HEK293 (cell line): ENCODE data around the gene MLXIPL.
A peak's percentile ranks its signal among the peaks of the same experiment; 100 is the strongest.

Experiments used
- BCL11A ChIP-seq: fragments of 450-650 bp; formaldehyde crosslinking; IDR thresholded peaks from 2 replicates; pipeline ENCODE4 v1.5.1; 2016; ENCODE audit warnings: low read depth, missing biosample characterization, missing genetic modification characterization
- CTCF ChIP-seq: fragments of 450-650 bp; formaldehyde crosslinking; IDR thresholded peaks from 2 replicates; pipeline ENCODE4 v1.5.1; 2016; ENCODE audit warnings: missing biosample characterization, missing genetic modification characterization
- HOXA7 ChIP-seq: sonication (generic); formaldehyde crosslinking; IDR thresholded peaks from 2 replicates; pipeline ENCODE4 v1.8.1; 2022; ENCODE audit warnings: missing genetic modification reagents, borderline replicate concordance
- HOXD13 ChIP-seq: sonication (generic); formaldehyde crosslinking; IDR thresholded peaks from 2 replicates; pipeline ENCODE4 v1.8.0; 2022; ENCODE audit warnings: missing genetic modification reagents, borderline replicate concordance
- KLF10 ChIP-seq: fragments of 450-650 bp; IDR thresholded peaks from 2 replicates; pipeline ENCODE4 v1.5.1; 2018; ENCODE audit warnings: missing biosample characterization, mild to moderate bottlenecking, missing genetic modification characterization
- OSR2 ChIP-seq: fragments of 450-650 bp; formaldehyde crosslinking; IDR thresholded peaks from 2 replicates; pipeline ENCODE4 v1.5.1; 2016; ENCODE audit warnings: missing biosample characterization, missing genetic modification characterization
- TSHZ1 ChIP-seq: fragments of 450-650 bp; formaldehyde crosslinking; IDR thresholded peaks from 2 replicates; pipeline ENCODE4 v1.5.1; 2016; ENCODE audit warnings: missing biosample characterization, missing genetic modification characterization, borderline replicate concordance
- WT1 ChIP-seq: fragments of 450-650 bp; formaldehyde crosslinking; IDR thresholded peaks from 2 replicates; pipeline ENCODE4 v1.5.1; 2016; ENCODE audit warnings: missing biosample characterization, missing genetic modification characterization
- ZBTB1 ChIP-seq: fragments of 450-650 bp; formaldehyde crosslinking; IDR thresholded peaks from 2 replicates; pipeline ENCODE4 v1.5.1; 2016; ENCODE audit warnings: missing biosample characterization, missing genetic modification characterization
- ZBTB20 ChIP-seq: fragments of 450-650 bp; formaldehyde crosslinking; IDR thresholded peaks from 2 replicates; pipeline ENCODE4 v1.5.1; 2016; ENCODE audit warnings: missing biosample characterization, missing genetic modification characterization
- ZBTB26 ChIP-seq: fragments of 450-650 bp; formaldehyde crosslinking; optimal IDR thresholded peaks from 2 replicates; pipeline ENCODE3; 2016; ENCODE audit warnings: missing biosample characterization, mild to moderate bottlenecking, missing genetic modification characterization
- ZBTB48 ChIP-seq: fragments of 450-650 bp; formaldehyde crosslinking; IDR thresholded peaks from 2 replicates; pipeline ENCODE4 v1.5.1; 2016; ENCODE audit warnings: missing biosample characterization, missing genetic modification characterization
- ZBTB6 ChIP-seq: fragments of 450-650 bp; formaldehyde crosslinking; IDR thresholded peaks from 2 replicates; pipeline ENCODE4 v1.5.1; 2017; ENCODE audit warnings: missing biosample characterization, missing genetic modification characterization
- ZNF133 ChIP-seq: fragments of 450-650 bp; formaldehyde crosslinking; IDR thresholded peaks from 2 replicates; pipeline ENCODE4 v1.5.1; 2016; ENCODE audit warnings: missing biosample characterization, missing genetic modification characterization
- ZNF155 ChIP-seq: fragments of 450-650 bp; formaldehyde crosslinking; IDR thresholded peaks from 2 replicates; pipeline ENCODE4 v1.5.1; 2016; ENCODE audit warnings: missing biosample characterization, missing genetic modification characterization
- ZNF157 ChIP-seq: fragments of 450-650 bp; formaldehyde crosslinking; IDR thresholded peaks from 2 replicates; pipeline ENCODE4 v1.5.1; 2016; ENCODE audit warnings: missing biosample characterization, missing genetic modification characterization
- ZNF18 ChIP-seq: fragments of 450-650 bp; formaldehyde crosslinking; IDR thresholded peaks from 2 replicates; pipeline ENCODE4 v1.5.1; 2016; ENCODE audit warnings: missing biosample characterization, missing genetic modification characterization
- ZNF280D ChIP-seq: fragments of 450-650 bp; formaldehyde crosslinking; IDR thresholded peaks from 2 replicates; pipeline ENCODE4 v1.5.1; 2016; ENCODE audit warnings: missing biosample characterization, missing genetic modification characterization
- ZNF311 ChIP-seq: fragments of 450-650 bp; formaldehyde crosslinking; IDR thresholded peaks from 2 replicates; pipeline ENCODE4 v1.5.1; 2017; ENCODE audit warnings: missing biosample characterization, missing genetic modification characterization, borderline replicate concordance
- ZNF510 ChIP-seq: fragments of 450-650 bp; formaldehyde crosslinking; IDR thresholded peaks from 2 replicates; pipeline ENCODE4 v1.5.1; 2018; ENCODE audit warnings: mild to moderate bottlenecking, missing genetic modification characterization, missing biosample characterization; ENCODE audit not compliant: insufficient replicate concordance
- ZNF530 ChIP-seq: fragments of 450-650 bp; formaldehyde crosslinking; IDR thresholded peaks from 2 replicates; pipeline ENCODE4 v1.5.1; 2016; ENCODE audit warnings: low read depth, missing biosample characterization, missing genetic modification characterization
- ZNF571 ChIP-seq: fragments of 450-650 bp; formaldehyde crosslinking; IDR thresholded peaks from 2 replicates; pipeline ENCODE4 v1.5.0; 2017; ENCODE audit warnings: missing biosample characterization, missing genetic modification characterization
- ZNF585B ChIP-seq: fragments of 450-650 bp; formaldehyde crosslinking; IDR thresholded peaks from 2 replicates; pipeline ENCODE4 v1.5.1; 2016; ENCODE audit warnings: missing biosample characterization, missing genetic modification characterization
- ZNF654 ChIP-seq: fragments of 450-650 bp; formaldehyde crosslinking; IDR thresholded peaks from 2 replicates; pipeline ENCODE4 v1.5.1; 2016; ENCODE audit warnings: low read depth, missing biosample characterization, missing genetic modification characterization
- ZNF701 ChIP-seq: fragments of 450-650 bp; formaldehyde crosslinking; IDR thresholded peaks from 2 replicates; pipeline ENCODE4 v1.5.1; 2016; ENCODE audit warnings: missing biosample characterization, missing genetic modification characterization
- ZNF776 ChIP-seq: fragments of 450-650 bp; formaldehyde crosslinking; IDR thresholded peaks from 2 replicates; pipeline ENCODE4 v1.5.0; 2017; ENCODE audit warnings: missing biosample characterization, missing genetic modification characterization, borderline replicate concordance

The MLXIPL gene

GRCh38 chr7:73606801-73607691 is 17.3 kb downstream of the MLXIPL start (continued):
- TF ChIP-seq BCL11A (tag by site-specific recombination) (no peak), ZNF585B (tag by site-specific recombination) (no peak), ZNF776 (tag by site-specific recombination) (no peak), ZBTB48 (tag by site-specific recombination) (peak; percentile 82; the same call in 1 of the 2 replicates), ZNF510 (tag by site-specific recombination) (no peak), ZBTB26 (tag by site-specific recombination) (peak; percentile 9), OSR2 (tag by site-specific recombination) (no peak), CTCF (tag by site-specific recombination) (peak; percentile 52; the same call in 1 of the 2 replicates), KLF10 (tag by site-specific recombination) (no peak), ZNF280D (tag by site-specific recombination) (no peak), TSHZ1 (tag by site-specific recombination) (no peak), ZBTB6 (tag by site-specific recombination) (no peak), ZNF133 (tag by site-specific recombination) (no peak), ZNF311 (no peak), ZBTB20 (tag by site-specific recombination) (no peak), ZNF155 (tag by site-specific recombination) (no peak), ZNF530 (no peak), WT1 (tag by site-specific recombination) (no peak), ZBTB1 (tag by site-specific recombination) (no peak), HOXA7 (CRISPR knock-in tag) (no peak), ZNF701 (tag by site-specific recombination) (no peak), ZNF654 (tag by site-specific recombination) (peak; percentile 69), ZNF157 (no peak), HOXD13 (CRISPR knock-in tag) (no peak), ZNF571 (no peak), ZNF18 (no peak)
